ENCODE results near the gene ARID4A. TPM values are rescaled to one million over a fixed set of nuclear protein-coding genes. Genes with fewer than 3 reads are reported as not detected.

ARID4A gene
- polyA plus RNA-seq, 2 of the 4 experiments (the other 2 are of a cell fraction), result 9.0 to 15.1 TPM

DNA sequence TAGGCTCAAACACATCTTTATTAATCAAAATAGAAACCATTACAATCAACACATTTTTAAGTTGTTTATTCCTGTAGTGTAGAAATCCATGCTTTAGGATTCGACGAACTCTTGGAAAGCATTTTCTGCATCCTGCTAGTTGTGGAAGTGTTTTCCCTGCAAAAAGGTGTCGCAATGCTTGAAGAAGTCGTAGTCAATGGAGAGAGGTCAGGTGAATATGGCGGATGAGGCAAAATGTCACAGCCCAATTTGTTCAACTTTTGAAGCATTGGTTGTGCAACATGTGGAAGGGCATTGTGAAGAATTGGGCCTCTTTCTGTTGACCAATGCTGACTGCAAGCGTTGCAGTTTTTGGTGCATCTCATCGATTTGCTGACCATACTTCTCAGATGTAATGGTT lies 4.2 kb upstream of the ARID4A start:
- TF ChIP-seq, protein P1, sequence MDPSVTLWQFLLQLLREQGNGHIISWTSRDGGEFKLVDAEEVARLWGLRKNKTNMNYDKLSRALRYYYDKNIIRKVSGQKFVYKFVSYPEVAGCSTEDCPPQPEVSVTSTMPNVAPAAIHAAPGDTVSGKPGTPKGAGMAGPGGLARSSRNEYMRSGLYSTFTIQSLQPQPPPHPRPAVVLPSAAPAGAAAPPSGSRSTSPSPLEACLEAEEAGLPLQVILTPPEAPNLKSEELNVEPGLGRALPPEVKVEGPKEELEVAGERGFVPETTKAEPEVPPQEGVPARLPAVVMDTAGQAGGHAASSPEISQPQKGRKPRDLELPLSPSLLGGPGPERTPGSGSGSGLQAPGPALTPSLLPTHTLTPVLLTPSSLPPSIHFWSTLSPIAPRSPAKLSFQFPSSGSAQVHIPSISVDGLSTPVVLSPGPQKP (IDR thresholded peaks at IDR 0.05; ENCODE audit: low read depth, low read length), result no peak
- TF ChIP-seq CEBPB (IDR thresholded peaks at IDR 0.05) (peak in 1 of 2 experiments; percentile 38; a peak in 1 of 4 replicates), KDM5A (IDR thresholded peaks at IDR 0.05) (no peak), EHMT2 (IDR thresholded peaks at IDR 0.05; ENCODE audit: low read depth) (no peak)
- TF ChIP-seq, protein P2, sequence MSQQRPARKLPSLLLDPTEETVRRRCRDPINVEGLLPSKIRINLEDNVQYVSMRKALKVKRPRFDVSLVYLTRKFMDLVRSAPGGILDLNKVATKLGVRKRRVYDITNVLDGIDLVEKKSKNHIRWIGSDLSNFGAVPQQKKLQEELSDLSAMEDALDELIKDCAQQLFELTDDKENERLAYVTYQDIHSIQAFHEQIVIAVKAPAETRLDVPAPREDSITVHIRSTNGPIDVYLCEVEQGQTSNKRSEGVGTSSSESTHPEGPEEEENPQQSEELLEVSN (IDR thresholded peaks at IDR 0.05; ENCODE audit: borderline replicate concordance, low read depth), result no peak
- no peak for DNase-seq (ENCODE audit: low read depth in 1 of 2, low spot score in 1 of 2)
- no peak for ATAC-seq
- no peak overlapping the region for H3K4me2 ChIP-seq
- H3K9me3 ChIP-seq, result no peaks in the 10 kb centered on the region
- no peak overlapping the region for H3K27ac ChIP-seq
- peaks cover 10% of the 10 kb centered on the region; the same call in 2 of the 3 replicates for H3K4me1 ChIP-seq
- FAIRE-seq, result no peak
- no peak overlapping the region for H3K4me3 ChIP-seq
- 95% methylated on average over 7 of the region's 7 CpGs for WGBS (ENCODE audit: missing lambda C conversion rate)
- CTCF ChIA-PET, result no interaction called here
- POLR2A ChIA-PET, result no interaction called here

DNA sequence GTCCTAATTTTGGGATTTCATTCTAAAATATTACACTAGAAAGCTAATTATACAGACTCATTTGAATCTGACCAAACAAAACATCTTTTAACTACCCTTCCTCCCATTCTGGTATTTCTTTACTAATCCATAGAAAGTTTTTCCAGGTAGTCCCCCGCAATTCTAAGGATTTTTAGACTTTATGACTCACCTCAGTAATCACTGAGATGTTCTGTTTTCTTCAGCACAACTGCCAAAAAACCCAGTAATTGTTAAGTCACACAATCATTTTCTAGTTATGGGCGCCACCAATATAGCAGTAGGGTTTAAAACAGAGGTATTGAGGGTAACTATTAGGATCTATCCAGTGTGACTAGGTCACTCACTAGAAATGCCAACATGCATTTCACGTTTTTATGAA lies 1.6 kb upstream of the ARID4A start:
- 6% methylated on average over 3 of the region's 3 CpGs for WGBS (ENCODE audit: missing lambda C conversion rate)
- Histone ChIP-seq H3K4me3 (peak overlapping the region; percentile 73), H3K9me3 (no peaks in the 10 kb centered on the region), H3K4me1 (peaks cover 23% of the 10 kb centered on the region), H3K4me2 (peak overlapping the region; percentile 92), H3K27ac (peak overlapping the region; percentile 91 to 94; a peak in 5 of 6 replicates)
- CTCF ChIA-PET, result no interaction called here
- FAIRE-seq, result no peak
- no peak for DNase-seq (ENCODE audit: low read depth in 1 of 2, low spot score in 1 of 2)
- POLR2A ChIA-PET, result interaction anchor here (2.9 kb wide), 1 partner anchor 51 kb away, joined by 27 read pairs; the partner anchor contains the start of gene PSMA3
- ATAC-seq, result no peak
- TF ChIP-seq, protein P3, sequence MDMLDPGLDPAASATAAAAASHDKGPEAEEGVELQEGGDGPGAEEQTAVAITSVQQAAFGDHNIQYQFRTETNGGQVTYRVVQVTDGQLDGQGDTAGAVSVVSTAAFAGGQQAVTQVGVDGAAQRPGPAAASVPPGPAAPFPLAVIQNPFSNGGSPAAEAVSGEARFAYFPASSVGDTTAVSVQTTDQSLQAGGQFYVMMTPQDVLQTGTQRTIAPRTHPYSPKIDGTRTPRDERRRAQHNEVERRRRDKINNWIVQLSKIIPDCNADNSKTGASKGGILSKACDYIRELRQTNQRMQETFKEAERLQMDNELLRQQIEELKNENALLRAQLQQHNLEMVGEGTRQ (IDR thresholded peaks at IDR 0.05), result no peak
- TF ChIP-seq FOSL2 (IDR thresholded peaks at IDR 0.05), result no peak
- peak; percentile 23; the same call in 1 of the 2 replicates for TF ChIP-seq FOSL2 (CRISPR knock-in tag; IDR thresholded peaks at IDR 0.05)

DNA sequence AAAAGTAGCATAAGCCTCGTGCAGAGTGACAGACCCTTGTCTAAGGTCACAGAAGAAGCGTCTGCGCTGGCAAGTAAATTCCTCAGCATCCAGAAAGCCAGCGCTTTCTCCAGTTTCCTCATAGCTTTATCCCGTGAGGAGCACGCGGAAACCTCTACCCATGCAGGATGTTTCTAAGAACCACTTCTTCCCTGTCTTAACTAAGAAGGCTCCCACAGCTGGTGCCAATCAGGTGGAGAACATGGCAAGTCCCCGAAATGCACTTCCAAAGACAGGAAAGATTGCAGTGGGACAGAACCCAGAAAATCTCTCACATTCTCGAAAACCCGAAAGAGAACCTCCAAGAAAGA lies 968 bp upstream of the ARID4A start:
- peak overlapping the region; percentile 92 for H3K4me2 ChIP-seq
- peaks cover 23% of the 10 kb centered on the region for H3K4me1 ChIP-seq
- peak overlapping the region; percentile 91 to 94 for H3K27ac ChIP-seq
- DNase-seq (ENCODE audit: low read depth in 1 of 2, low spot score in 1 of 2) (peak in 1 of 2 experiments; percentile 13), FAIRE-seq (no peak), ATAC-seq (peak; percentile 1 to 7)
- H3K4me3 ChIP-seq, result peak overlapping the region; percentile 73
- POLR2A ChIA-PET, result interaction anchor here (1.0 to 2.9 kb wide), 8 partner anchors 9 to 130 kb away, joined by 4 to 27 read pairs (median 12); partner anchors contain the start of genes ACTR10, KIAA0586, PSMA3 and TIMM9
- TF ChIP-seq, protein P4, sequence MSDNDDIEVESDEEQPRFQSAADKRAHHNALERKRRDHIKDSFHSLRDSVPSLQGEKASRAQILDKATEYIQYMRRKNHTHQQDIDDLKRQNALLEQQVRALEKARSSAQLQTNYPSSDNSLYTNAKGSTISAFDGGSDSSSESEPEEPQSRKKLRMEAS (IDR thresholded peaks at IDR 0.05), result peak; percentile 9; the same call in 1 of the 2 replicates
- TF ChIP-seq HOXA7 (CRISPR knock-in tag; IDR thresholded peaks at IDR 0.05), result no peak
- no peak for TF ChIP-seq RAD21 (conservative IDR thresholded peaks at IDR 0.05 in 1 of 2, IDR thresholded peaks at IDR 0.05 in 1 of 2)
- under 1% methylated on average over 10 of the region's 10 CpGs for WGBS (ENCODE audit: missing lambda C conversion rate)
- no peaks in the 10 kb centered on the region for H3K9me3 ChIP-seq
- CTCF ChIA-PET, result no interaction called here

DNA sequence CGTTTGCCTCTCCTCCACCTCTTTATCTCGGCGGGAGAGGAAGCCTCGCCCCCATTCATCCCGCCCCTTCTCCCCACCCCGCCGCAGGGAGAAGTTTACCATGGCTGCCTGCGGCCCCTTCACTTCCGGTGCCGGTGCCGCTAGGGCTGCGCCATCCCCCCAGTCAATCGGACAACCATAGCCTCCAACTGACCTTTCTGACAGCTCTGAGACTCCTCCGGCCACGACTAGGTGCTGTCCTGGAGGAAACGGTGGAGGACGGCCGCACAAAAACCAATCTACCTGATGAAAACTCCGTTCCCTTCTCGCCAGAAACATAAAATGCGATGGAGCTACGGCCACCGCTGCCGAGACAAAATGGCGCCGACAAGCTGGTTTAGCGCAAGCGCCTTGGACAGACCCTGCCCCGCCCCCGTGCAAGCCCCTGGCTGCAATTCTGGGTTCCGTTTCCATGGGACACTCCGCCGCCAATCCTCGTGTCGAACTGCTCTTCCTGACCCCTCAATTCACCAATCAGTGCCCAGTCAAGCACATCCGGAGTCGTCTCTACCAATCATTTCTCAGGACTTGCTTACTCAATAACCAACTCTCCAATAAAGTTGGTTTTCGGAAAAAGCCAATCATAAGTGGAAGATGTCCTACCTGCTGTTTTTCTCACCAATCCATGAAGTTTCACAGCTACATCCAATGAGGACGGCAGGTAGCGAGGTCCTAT lies 436 bp upstream of the ARID4A start:
- peak; percentile 98 for FAIRE-seq
- TF ChIP-seq, protein P5, sequence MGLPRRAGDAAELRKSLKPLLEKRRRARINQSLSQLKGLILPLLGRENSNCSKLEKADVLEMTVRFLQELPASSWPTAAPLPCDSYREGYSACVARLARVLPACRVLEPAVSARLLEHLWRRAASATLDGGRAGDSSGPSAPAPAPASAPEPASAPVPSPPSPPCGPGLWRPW (IDR thresholded peaks at IDR 0.05), result no peak
- TF ChIP-seq, protein P6, sequence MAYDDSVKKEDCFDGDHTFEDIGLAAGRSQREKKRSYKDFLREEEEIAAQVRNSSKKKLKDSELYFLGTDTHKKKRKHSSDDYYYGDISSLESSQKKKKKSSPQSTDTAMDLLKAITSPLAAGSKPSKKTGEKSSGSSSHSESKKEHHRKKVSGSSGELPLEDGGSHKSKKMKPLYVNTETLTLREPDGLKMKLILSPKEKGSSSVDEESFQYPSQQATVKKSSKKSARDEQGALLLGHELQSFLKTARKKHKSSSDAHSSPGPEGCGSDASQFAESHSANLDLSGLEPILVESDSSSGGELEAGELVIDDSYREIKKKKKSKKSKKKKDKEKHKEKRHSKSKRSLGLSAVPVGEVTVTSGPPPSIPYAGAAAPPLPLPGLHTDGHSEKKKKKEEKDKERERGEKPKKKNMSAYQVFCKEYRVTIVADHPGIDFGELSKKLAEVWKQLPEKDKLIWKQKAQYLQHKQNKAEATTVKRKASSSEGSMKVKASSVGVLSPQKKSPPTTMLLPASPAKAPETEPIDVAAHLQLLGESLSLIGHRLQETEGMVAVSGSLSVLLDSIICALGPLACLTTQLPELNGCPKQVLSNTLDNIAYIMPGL (CRISPR knock-in tag; IDR thresholded peaks at IDR 0.05; ENCODE audit: borderline replicate concordance), result peak; percentile 59; the same call in 1 of the 2 replicates
- TF ChIP-seq, protein P7, sequence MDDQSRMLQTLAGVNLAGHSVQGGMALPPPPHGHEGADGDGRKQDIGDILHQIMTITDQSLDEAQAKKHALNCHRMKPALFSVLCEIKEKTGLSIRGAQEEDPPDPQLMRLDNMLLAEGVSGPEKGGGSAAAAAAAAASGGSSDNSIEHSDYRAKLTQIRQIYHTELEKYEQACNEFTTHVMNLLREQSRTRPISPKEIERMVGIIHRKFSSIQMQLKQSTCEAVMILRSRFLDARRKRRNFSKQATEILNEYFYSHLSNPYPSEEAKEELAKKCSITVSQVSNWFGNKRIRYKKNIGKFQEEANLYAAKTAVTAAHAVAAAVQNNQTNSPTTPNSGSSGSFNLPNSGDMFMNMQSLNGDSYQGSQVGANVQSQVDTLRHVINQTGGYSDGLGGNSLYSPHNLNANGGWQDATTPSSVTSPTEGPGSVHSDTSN (IDR thresholded peaks at IDR 0.05), result peak; percentile 98
- TF ChIP-seq, protein P8, sequence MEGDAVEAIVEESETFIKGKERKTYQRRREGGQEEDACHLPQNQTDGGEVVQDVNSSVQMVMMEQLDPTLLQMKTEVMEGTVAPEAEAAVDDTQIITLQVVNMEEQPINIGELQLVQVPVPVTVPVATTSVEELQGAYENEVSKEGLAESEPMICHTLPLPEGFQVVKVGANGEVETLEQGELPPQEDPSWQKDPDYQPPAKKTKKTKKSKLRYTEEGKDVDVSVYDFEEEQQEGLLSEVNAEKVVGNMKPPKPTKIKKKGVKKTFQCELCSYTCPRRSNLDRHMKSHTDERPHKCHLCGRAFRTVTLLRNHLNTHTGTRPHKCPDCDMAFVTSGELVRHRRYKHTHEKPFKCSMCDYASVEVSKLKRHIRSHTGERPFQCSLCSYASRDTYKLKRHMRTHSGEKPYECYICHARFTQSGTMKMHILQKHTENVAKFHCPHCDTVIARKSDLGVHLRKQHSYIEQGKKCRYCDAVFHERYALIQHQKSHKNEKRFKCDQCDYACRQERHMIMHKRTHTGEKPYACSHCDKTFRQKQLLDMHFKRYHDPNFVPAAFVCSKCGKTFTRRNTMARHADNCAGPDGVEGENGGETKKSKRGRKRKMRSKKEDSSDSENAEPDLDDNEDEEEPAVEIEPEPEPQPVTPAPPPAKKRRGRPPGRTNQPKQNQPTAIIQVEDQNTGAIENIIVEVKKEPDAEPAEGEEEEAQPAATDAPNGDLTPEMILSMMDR (IDR thresholded peaks at IDR 0.05), result no peak
- TF ChIP-seq SREBF2 (IDR thresholded peaks at IDR 0.05) (no peak), KDM5A (IDR thresholded peaks at IDR 0.05) (no peak), MAZ (IDR thresholded peaks at IDR 0.05; ENCODE audit: borderline replicate concordance, low read depth, low read length) (no peak), HEYL (CRISPR knock-in tag; IDR thresholded peaks at IDR 0.05) (peak; percentile 99), ESRRA (IDR thresholded peaks at IDR 0.05; ENCODE audit: borderline replicate concordance, low read length) (no peak), FOSL2 (IDR thresholded peaks at IDR 0.05) (no peak), FOSL2 (CRISPR knock-in tag; IDR thresholded peaks at IDR 0.05) (peak; percentile 50)

More for the DNA sequence above, 436 bp upstream of the ARID4A start:
- POLR2A ChIA-PET, result interaction anchor here (0.6 to 2.9 kb wide), 19 partner anchors 9 to 129 kb away, joined by 3 to 27 read pairs (median 6); partner anchors contain the start of genes ACTR10, KIAA0586, PSMA3 and TIMM9
- Histone ChIP-seq H3K9me3 (no peaks in the 10 kb centered on the region), H3K27ac (peak overlapping the region; percentile 91 to 94), H3K4me3 (peak overlapping the region; percentile 98), H3K4me1 (peaks cover 23% of the 10 kb centered on the region), H3K4me2 (peak overlapping the region; percentile 92)
- under 1% methylated on average over 30 of the region's 40 CpGs for WGBS (ENCODE audit: missing lambda C conversion rate)
- DNase-seq (ENCODE audit: low read depth in 1 of 2, low spot score in 1 of 2) (peak; percentile 99 to 100), ATAC-seq (peak; percentile 92 to 94)
- CTCF ChIA-PET, result interaction anchor here (0.7 to 1.0 kb wide), 3 partner anchors 10 to 128 kb away, joined by 4 to 5 read pairs (median 5); partner anchors contain the start of gene TOMM20L
